ENCODE results near the gene HIP1R. TPM values are rescaled to one million over a fixed set of nuclear protein-coding genes. Genes with fewer than 3 reads are reported as not detected.

HIP1R gene
- total and polyA plus RNA-seq, 2 of the 8 experiments (the other 6 are each of a cell fraction or from before 2014, with no cell fraction given), result 11.2 to 14.5 TPM

GRCh38 chr12:122850048-122850445 is 14.8 kb downstream of the HIP1R start:
- WGBS, 2 experiments (ENCODE audit: extremely low coverage in 1 of 2, insufficient coverage in 1 of 2, insufficient read length in 1 of 2, insufficient replicate concordance in 2 of 2, low coverage in 1 of 2, low lambda C conversion rate in 2 of 2, missing lambda C conversion rate in 1 of 2), result 94% methylated on average over 9 of the region's 14 CpGs; no CpG with 5 or more reads in 1 of the 2 experiments
- no peak overlapping the region for H4K8ac ChIP-seq (ENCODE audit: extremely low read depth, insufficient read depth, low read length)

More at GRCh38 chr12:122850048-122850445, 14.8 kb downstream of the HIP1R start:
- H3K14ac ChIP-seq (ENCODE audit: insufficient read length), result no peak overlapping the region
- H3K9me3 ChIP-seq (ENCODE audit: insufficient read depth in 2 of 2, low read depth in 1 of 2, low read length in 1 of 2), result no peaks in the 10 kb centered on the region
- no peak overlapping the region for H3K27ac ChIP-seq (ENCODE audit: low read depth, low read length)
- no peak overlapping the region for H2AK5ac ChIP-seq (ENCODE audit: low read depth, low read length)
- H3K27me3 ChIP-seq (replicated peaks in 1 of 4; ENCODE audit: control insufficient read depth in 3 of 4, extremely low read depth in 1 of 4, insufficient read depth in 3 of 4, low read length in 3 of 4), result no peaks in the 10 kb centered on the region
- H3K9ac ChIP-seq (replicated peaks in 1 of 4; ENCODE audit: extremely low read depth in 1 of 4, low read depth in 3 of 4, low read length in 3 of 4), result no peak overlapping the region
- H3K4me2 ChIP-seq (ENCODE audit: insufficient read depth in 1 of 2, low read depth in 2 of 2, low read length in 2 of 2), result no peak overlapping the region
- H3K79me1 ChIP-seq (ENCODE audit: low read depth, low read length), result peaks cover 4% of the 10 kb centered on the region
- peaks cover 0 to 4% (median 3%) of the 10 kb centered on the region in 4 experiments; a peak in 5 of 7 replicates for H3K4me1 ChIP-seq (replicated peaks in 1 of 4; ENCODE audit: control insufficient read depth in 3 of 4, insufficient read depth in 4 of 4, low read length in 3 of 4)
- no peak overlapping the region for H4K91ac ChIP-seq (replicated peaks; ENCODE audit: insufficient read length, low read length)
- no peak for TF ChIP-seq PHF8 (conservative IDR thresholded peaks at IDR 0.05; ENCODE audit: low read depth, low read length)
- TF ChIP-seq SUZ12 (IDR thresholded peaks at IDR 0.05; ENCODE audit: low read length), result no peak
- no peak for TF ChIP-seq NRF1 (IDR thresholded peaks at IDR 0.05; ENCODE audit: low read depth, low read length)
- no peak for TF ChIP-seq EZH2 (IDR thresholded peaks at IDR 0.05; ENCODE audit: low read depth, low read length, severe bottlenecking)
- no peak for TF ChIP-seq SIX5 (IDR thresholded peaks at IDR 0.05; ENCODE audit: low read depth, low read length)
- no peak for TF ChIP-seq SP1 (IDR thresholded peaks at IDR 0.05; ENCODE audit: low read depth, low read length)
- TF ChIP-seq TEAD4 (IDR thresholded peaks at IDR 0.05; ENCODE audit: low read depth, low read length), result no peak
- TF ChIP-seq CBX8 (IDR thresholded peaks at IDR 0.05; ENCODE audit: borderline replicate concordance, low read depth, low read length), result no peak
- TF ChIP-seq TBP (IDR thresholded peaks at IDR 0.05; ENCODE audit: low read depth, low read length), result no peak
- no peak for TF ChIP-seq JUND (IDR thresholded peaks at IDR 0.05; ENCODE audit: low read length)
- TF ChIP-seq YY1 (IDR thresholded peaks at IDR 0.05; ENCODE audit: low read depth, low read length), result no peak
- no peak for TF ChIP-seq SRF (IDR thresholded peaks at IDR 0.05; ENCODE audit: low read depth, low read length)
- no peak overlapping the region for H4K5ac ChIP-seq (ENCODE audit: insufficient read length, low read depth, low read length)
- ChIA-PET POLR2A (ENCODE audit: partially characterized antibody) (interaction anchor here (0.7 kb wide), 1 partner anchor 221 kb away, joined by 3 read pairs; no protein-coding TSS in a partner anchor), CTCF (ENCODE audit: partially characterized antibody) (interaction anchor here (0.8 to 11.4 kb wide), 4 partner anchors 8 to 102 kb away, joined by 3 to 129 read pairs (median 3); no protein-coding TSS in a partner anchor)
- H3K79me2 ChIP-seq (ENCODE audit: control insufficient read depth in 1 of 2, insufficient read depth in 2 of 2, low read length in 2 of 2), result no peaks in the 10 kb centered on the region
- H2BK20ac ChIP-seq (ENCODE audit: low read length), result no peak overlapping the region
- H3K56ac ChIP-seq (replicated peaks; ENCODE audit: insufficient read length, low read depth, low read length), result no peak overlapping the region
- H2BK5ac ChIP-seq (ENCODE audit: low read depth, low read length), result no peak overlapping the region
- no peak overlapping the region for H3K4ac ChIP-seq (replicated peaks; ENCODE audit: insufficient read length, low read depth, low read length)
- no peak overlapping the region for H2BK12ac ChIP-seq (ENCODE audit: low read depth, low read length)
- no peaks in the 10 kb centered on the region for H3K23me2 ChIP-seq (ENCODE audit: low read depth, low read length)
- no peak overlapping the region for H3K4me3 ChIP-seq (ENCODE audit: extremely low read depth in 1 of 4, insufficient read depth in 2 of 4, low read depth in 3 of 4, low read length in 4 of 4)
- H3K23ac ChIP-seq (ENCODE audit: insufficient read length), result no peak overlapping the region
- no peak overlapping the region for H3K18ac ChIP-seq (ENCODE audit: extremely low read depth, low read length)
- DNase-seq (ENCODE audit: low read depth in 1 of 2, low spot score in 2 of 2), result no peak
- H2BK15ac ChIP-seq (ENCODE audit: low read length), result no peak overlapping the region
- H2AFZ ChIP-seq (ENCODE audit: low read length), result no peak overlapping the region
- no peak overlapping the region for H2BK120ac ChIP-seq (replicated peaks; ENCODE audit: low read depth, low read length)
- FAIRE-seq, result no peak
- H3K36me3 ChIP-seq (ENCODE audit: control insufficient read depth in 2 of 4, insufficient read depth in 4 of 4, low read length in 3 of 4), result no peaks in the 10 kb centered on the region; a peak in 1 of 8 replicates
- H4K20me1 ChIP-seq (replicated peaks in 1 of 2; ENCODE audit: control insufficient read depth in 1 of 2, insufficient read depth in 2 of 2, low read length in 2 of 2), result peaks cover 9 to 15% of the 10 kb centered on the region in 2 experiments
